OCI-LY3 (cell line): ENCODE results near the gene MIER1.

Experiments used
- EZH2phosphoT487 ChIP-seq: fragments of 200-600 bp; shearing (Covaris generic); IDR thresholded peaks from 2 replicates; pipeline ENCODE4 v1.6.1; 2018; ENCODE audit warnings: antibody characterized with exemption, mixed run types, low read depth
- TF ChIP-seq, protein P1 (sequence below): fragments of 200-600, 300-600 bp; sonication (generic); IDR thresholded peaks from 2 replicates; pipeline ENCODE4 v1.5.1; 2014; ENCODE audit warnings: antibody characterized with exemption, low read length, low read depth

DNA sequence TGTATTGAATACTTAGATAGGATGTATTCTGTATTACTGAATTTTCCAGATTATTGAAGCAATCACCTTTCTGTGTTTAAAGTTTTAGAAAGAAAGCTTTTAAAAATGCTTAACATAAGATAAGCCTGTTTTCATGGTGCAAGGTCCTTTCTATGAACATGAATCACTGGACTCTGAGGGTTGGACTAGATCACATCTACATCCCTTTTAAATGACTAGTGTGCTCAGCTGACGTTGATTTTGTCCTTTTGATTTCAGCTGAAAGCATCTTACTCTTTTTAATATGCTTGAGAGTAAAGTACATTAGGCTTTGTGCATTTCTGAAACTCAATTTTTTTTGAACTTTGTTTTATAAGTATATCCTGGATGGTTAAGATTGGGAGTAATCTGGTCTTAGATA, 16.2 kb downstream of the MIER1 start:
- TF ChIP-seq, protein P1, sequence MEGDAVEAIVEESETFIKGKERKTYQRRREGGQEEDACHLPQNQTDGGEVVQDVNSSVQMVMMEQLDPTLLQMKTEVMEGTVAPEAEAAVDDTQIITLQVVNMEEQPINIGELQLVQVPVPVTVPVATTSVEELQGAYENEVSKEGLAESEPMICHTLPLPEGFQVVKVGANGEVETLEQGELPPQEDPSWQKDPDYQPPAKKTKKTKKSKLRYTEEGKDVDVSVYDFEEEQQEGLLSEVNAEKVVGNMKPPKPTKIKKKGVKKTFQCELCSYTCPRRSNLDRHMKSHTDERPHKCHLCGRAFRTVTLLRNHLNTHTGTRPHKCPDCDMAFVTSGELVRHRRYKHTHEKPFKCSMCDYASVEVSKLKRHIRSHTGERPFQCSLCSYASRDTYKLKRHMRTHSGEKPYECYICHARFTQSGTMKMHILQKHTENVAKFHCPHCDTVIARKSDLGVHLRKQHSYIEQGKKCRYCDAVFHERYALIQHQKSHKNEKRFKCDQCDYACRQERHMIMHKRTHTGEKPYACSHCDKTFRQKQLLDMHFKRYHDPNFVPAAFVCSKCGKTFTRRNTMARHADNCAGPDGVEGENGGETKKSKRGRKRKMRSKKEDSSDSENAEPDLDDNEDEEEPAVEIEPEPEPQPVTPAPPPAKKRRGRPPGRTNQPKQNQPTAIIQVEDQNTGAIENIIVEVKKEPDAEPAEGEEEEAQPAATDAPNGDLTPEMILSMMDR: no peak
- TF ChIP-seq EZH2phosphoT487: no peak
